Adipocyte (in vitro differentiated cells): ENCODE data around the gene AFF3.

Experiments used
- DNase-seq: peaks from one replicate; pipeline ENCODE4 v3.0.0-alpha.2; 2015; ENCODE audit warnings: low read depth
- H3K27me3 ChIP-seq: replicated peaks from 2 replicates; pipeline ENCODE4 v1.7.0; 2013; ENCODE audit warnings: mild to moderate bottlenecking, low read length, moderate library complexity; ENCODE audit not compliant: control insufficient read depth, insufficient read depth
- H3K36me3 ChIP-seq: 2 replicates; pipeline ENCODE4 v1.7.0; 2013; ENCODE audit warnings: low read length, mild to moderate bottlenecking, moderate library complexity; ENCODE audit not compliant: control insufficient read depth, insufficient read depth, severe bottlenecking
- H3K4me1 ChIP-seq: 2 replicates; pipeline ENCODE4 v1.7.0; 2013; ENCODE audit warnings: mild to moderate bottlenecking, low read length, moderate library complexity; ENCODE audit not compliant: control insufficient read depth, insufficient read depth
- H3K4me3 ChIP-seq: 2 replicates; pipeline ENCODE4 v1.7.0; 2013; ENCODE audit warnings: mild to moderate bottlenecking, low read length, moderate library complexity
- H3K9ac ChIP-seq: 2 replicates; pipeline ENCODE4 v1.7.0; 2013; ENCODE audit warnings: mild to moderate bottlenecking, low read length, moderate library complexity
- H3K9me3 ChIP-seq: 2 replicates; pipeline ENCODE4 v1.7.0; 2013; ENCODE audit warnings: mild to moderate bottlenecking, low read length, moderate library complexity; ENCODE audit not compliant: control insufficient read depth

Gene AFF3

GRCh38 chr2:99977966-99978365 lies 164.4 kb downstream of the AFF3 start:
- Histone ChIP-seq H3K4me1 (no peaks in the 10 kb centered on the region), H3K4me3 (no peak overlapping the region), H3K9me3 (no peaks in the 10 kb centered on the region), H3K9ac (no peak overlapping the region), H3K27me3 (no peaks in the 10 kb centered on the region), H3K36me3 (no peaks in the 10 kb centered on the region)
- DNase-seq: no peak

- Histone ChIP-seq H3K27me3 (peaks cover 6% of the 10 kb centered on the region), H3K9me3 (no peaks in the 10 kb centered on the region), H3K4me3 (no peak overlapping the region), H3K36me3 (no peaks in the 10 kb centered on the region), H3K4me1 (no peaks in the 10 kb centered on the region), H3K9ac (no peak overlapping the region)
- DNase-seq: peak; percentile 55
These were observed 167.0 kb downstream of the AFF3 start for GRCh38 chr2:99975386-99975785.

GRCh38 chr2:99974682-99975375 lies 167.6 kb downstream of the AFF3 start:
- Histone ChIP-seq H3K27me3 (peaks cover 6% of the 10 kb centered on the region), H3K4me1 (no peaks in the 10 kb centered on the region), H3K36me3 (no peaks in the 10 kb centered on the region), H3K9ac (no peak overlapping the region), H3K9me3 (no peaks in the 10 kb centered on the region), H3K4me3 (no peak overlapping the region)
- DNase-seq: peak; percentile 46

GRCh38 chr2:99974275-99974674 lies 168.1 kb downstream of the AFF3 start:
- Histone ChIP-seq H3K9me3 (no peaks in the 10 kb centered on the region), H3K4me1 (no peaks in the 10 kb centered on the region), H3K27me3 (peaks cover 6% of the 10 kb centered on the region), H3K36me3 (no peaks in the 10 kb centered on the region), H3K9ac (no peak overlapping the region), H3K4me3 (no peak overlapping the region)
- no peak for DNase-seq

GRCh38 chr2:99971326-99971900 lies 171.0 kb downstream of the AFF3 start:
- Histone ChIP-seq H3K4me3 (no peak overlapping the region), H3K27me3 (peaks cover 11% of the 10 kb centered on the region), H3K9ac (no peak overlapping the region), H3K4me1 (no peaks in the 10 kb centered on the region), H3K36me3 (no peaks in the 10 kb centered on the region), H3K9me3 (no peaks in the 10 kb centered on the region)
- DNase-seq: no peak

- Histone ChIP-seq H3K27me3 (peaks cover 11% of the 10 kb centered on the region), H3K4me1 (no peaks in the 10 kb centered on the region), H3K9ac (no peak overlapping the region), H3K9me3 (no peaks in the 10 kb centered on the region), H3K4me3 (no peak overlapping the region), H3K36me3 (no peaks in the 10 kb centered on the region)
- DNase-seq: peak; percentile 26
These were observed 172.0 kb downstream of the AFF3 start for GRCh38 chr2:99970292-99970868.

DNA sequence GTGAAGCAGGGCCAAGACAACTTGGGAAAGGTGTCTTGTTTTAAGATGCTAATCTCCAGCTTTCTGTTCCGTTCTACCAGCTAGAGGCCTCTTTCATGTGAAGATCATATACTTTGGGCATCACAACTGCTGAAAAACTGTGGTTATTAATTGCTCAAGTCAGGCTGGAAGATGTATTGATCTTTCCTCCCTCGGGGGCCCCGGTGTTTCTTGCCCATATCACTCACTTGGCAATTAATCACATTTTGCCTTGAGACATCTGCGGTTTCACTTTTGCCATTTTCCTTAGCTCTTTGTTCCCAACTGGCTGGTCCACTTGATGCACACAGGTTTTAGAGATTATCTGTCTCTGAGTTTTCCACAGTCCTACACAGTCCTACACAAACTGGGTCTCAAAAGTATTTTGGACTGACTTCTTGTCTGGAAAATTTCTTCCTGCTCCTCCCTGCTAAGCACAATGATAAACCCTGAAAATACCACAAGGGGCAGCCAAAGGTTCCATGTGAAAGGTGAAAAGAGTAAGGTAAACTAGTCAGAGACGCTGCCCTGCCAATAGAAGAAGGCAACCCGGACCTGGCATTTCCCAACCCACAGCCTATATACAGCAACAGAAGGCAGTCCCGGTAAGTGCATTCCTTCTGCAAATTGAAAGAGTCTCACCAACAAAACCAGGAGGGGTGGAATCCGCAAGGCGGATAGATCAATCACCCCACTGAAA lies 181.0 kb downstream of the AFF3 start:
- peaks cover 3% of the 10 kb centered on the region for H3K27me3 ChIP-seq
- no peaks in the 10 kb centered on the region for H3K36me3 ChIP-seq
- H3K9ac ChIP-seq: no peak overlapping the region
- no peaks in the 10 kb centered on the region for H3K9me3 ChIP-seq
- H3K4me3 ChIP-seq: no peak overlapping the region
- peaks cover 8% of the 10 kb centered on the region for H3K4me1 ChIP-seq
- no peak for DNase-seq

DNA sequence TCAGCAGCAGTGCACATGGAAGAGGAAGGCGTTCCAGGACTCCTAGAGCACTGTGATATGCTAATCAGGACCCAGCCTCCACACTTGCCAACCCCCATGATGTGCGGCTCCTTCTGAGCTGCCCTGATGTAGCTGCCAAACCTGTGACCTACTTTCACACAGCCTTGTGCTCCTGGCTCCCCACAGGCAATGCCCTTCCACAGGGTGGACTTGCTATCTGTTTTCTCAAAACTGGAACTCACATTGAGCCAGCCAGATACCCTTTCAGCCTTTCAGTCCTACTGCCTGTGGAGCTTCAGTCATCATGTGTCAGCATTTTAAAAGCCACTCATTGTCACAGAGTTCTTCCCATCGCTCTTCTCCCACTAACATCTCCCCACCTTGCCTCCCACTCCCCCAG lies 181.6 kb downstream of the AFF3 start:
- H3K4me1 ChIP-seq: peaks cover 8% of the 10 kb centered on the region
- H3K27me3 ChIP-seq: peaks cover 3% of the 10 kb centered on the region
- no peaks in the 10 kb centered on the region for H3K36me3 ChIP-seq
- no peaks in the 10 kb centered on the region for H3K9me3 ChIP-seq
- no peak for DNase-seq
- no peak overlapping the region for H3K4me3 ChIP-seq
- H3K9ac ChIP-seq: no peak overlapping the region

DNA sequence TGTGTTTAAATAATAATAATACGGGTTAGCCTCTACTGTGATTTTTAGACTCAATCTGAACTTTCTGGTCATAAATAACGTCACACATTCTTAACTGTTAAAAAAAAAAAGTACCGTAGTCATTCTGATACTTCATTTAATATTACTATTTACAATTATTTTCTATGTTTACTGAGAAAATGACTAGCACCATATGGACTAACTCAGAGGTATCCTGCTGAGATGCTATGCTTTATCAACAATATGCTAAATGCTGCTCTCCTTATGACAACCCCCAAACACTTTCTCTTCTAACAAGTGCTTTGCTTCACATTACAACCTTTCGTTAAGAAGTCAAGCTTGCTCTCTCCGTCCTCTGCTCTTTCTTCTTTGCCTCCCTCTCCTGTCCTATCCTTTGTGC lies 182.1 kb downstream of the AFF3 start:
- H3K4me3 ChIP-seq: no peak overlapping the region
- no peaks in the 10 kb centered on the region for H3K36me3 ChIP-seq
- no peak for DNase-seq
- H3K27me3 ChIP-seq: peaks cover 3% of the 10 kb centered on the region
- no peaks in the 10 kb centered on the region for H3K9me3 ChIP-seq
- H3K4me1 ChIP-seq: peaks cover 8% of the 10 kb centered on the region
- no peak overlapping the region for H3K9ac ChIP-seq

- H3K4me1 ChIP-seq: peaks cover 8% of the 10 kb centered on the region
- H3K36me3 ChIP-seq: no peaks in the 10 kb centered on the region
- no peak overlapping the region for H3K4me3 ChIP-seq
- H3K27me3 ChIP-seq: peaks cover 3% of the 10 kb centered on the region
- H3K9me3 ChIP-seq: no peaks in the 10 kb centered on the region
- no peak overlapping the region for H3K9ac ChIP-seq
- DNase-seq: no peak
These were observed 183.0 kb downstream of the AFF3 start for GRCh38 chr2:99959261-99960014.
